ENCODE results near the gene KIAA0513.

Gene KIAA0513

DNA sequence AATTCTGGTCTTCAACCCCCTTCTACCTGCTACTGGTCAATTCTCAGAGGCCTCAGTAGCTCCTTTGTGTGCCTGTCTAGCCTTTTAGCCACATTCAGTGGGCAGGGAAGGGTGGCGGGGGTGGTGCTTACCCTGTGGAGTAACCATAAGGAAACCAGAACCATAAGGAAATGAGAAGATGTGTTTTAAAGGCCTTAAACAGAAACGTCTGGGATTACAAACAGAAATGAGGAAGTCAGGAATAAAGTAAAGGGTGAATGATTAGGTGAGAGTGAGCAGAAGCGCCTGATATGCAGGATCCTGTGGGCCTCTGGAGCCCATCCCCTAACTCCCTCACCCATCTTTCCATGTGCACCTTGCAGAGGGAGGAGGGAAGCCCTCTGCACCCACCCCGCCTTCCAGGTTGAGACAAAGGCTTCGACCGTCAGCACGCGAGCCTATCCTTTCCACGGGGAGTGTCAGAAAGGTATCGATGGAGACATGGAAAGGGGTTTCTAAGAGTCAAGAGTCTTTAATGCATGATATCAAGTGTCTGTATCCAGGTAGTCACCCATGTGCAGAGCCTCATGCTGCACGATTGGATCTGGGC lies 20.4 kb downstream of the KIAA0513 start:
- Histone ChIP-seq H3K4me3 (ENCODE audit: low read depth in 1 of 2, low read length in 2 of 2) (no peak overlapping the region), H3K27ac (ENCODE audit: low read length) (no peak overlapping the region), H3K79me2 (ENCODE audit: insufficient read depth, low read length) (no peaks in the 10 kb centered on the region), H3K27me3 (ENCODE audit: insufficient read depth, low read length, poor library complexity) (no peaks in the 10 kb centered on the region), H3K9ac (ENCODE audit: low read depth, low read length) (no peak overlapping the region), H3K36me3 (ENCODE audit: insufficient read depth, low read length) (no peaks in the 10 kb centered on the region), H4K20me1 (ENCODE audit: insufficient read depth, low read length) (no peaks in the 10 kb centered on the region; the same call in none of the 2 replicates), H3K4me1 (ENCODE audit: insufficient read depth, low read length) (no peaks in the 10 kb centered on the region), H3K4me2 (ENCODE audit: insufficient read depth, low read length) (no peak overlapping the region), H2AFZ (ENCODE audit: low read depth, low read length) (no peak overlapping the region), H3K9me3 (ENCODE audit: insufficient read depth, low read length, severe bottlenecking) (no peaks in the 10 kb centered on the region)
- TF ChIP-seq, protein P1, sequence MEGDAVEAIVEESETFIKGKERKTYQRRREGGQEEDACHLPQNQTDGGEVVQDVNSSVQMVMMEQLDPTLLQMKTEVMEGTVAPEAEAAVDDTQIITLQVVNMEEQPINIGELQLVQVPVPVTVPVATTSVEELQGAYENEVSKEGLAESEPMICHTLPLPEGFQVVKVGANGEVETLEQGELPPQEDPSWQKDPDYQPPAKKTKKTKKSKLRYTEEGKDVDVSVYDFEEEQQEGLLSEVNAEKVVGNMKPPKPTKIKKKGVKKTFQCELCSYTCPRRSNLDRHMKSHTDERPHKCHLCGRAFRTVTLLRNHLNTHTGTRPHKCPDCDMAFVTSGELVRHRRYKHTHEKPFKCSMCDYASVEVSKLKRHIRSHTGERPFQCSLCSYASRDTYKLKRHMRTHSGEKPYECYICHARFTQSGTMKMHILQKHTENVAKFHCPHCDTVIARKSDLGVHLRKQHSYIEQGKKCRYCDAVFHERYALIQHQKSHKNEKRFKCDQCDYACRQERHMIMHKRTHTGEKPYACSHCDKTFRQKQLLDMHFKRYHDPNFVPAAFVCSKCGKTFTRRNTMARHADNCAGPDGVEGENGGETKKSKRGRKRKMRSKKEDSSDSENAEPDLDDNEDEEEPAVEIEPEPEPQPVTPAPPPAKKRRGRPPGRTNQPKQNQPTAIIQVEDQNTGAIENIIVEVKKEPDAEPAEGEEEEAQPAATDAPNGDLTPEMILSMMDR (IDR thresholded peaks at IDR 0.05; ENCODE audit: borderline replicate concordance, extremely low read depth, low read length, poor library complexity, severe bottlenecking) = no peak
- no peak for TF ChIP-seq EZH2 (IDR thresholded peaks at IDR 0.05; ENCODE audit: borderline replicate concordance, low read depth, low read length, severe bottlenecking)
- no peak for ATAC-seq (ENCODE audit: insufficient read depth, low read depth)
- no peak for DNase-seq

DNA sequence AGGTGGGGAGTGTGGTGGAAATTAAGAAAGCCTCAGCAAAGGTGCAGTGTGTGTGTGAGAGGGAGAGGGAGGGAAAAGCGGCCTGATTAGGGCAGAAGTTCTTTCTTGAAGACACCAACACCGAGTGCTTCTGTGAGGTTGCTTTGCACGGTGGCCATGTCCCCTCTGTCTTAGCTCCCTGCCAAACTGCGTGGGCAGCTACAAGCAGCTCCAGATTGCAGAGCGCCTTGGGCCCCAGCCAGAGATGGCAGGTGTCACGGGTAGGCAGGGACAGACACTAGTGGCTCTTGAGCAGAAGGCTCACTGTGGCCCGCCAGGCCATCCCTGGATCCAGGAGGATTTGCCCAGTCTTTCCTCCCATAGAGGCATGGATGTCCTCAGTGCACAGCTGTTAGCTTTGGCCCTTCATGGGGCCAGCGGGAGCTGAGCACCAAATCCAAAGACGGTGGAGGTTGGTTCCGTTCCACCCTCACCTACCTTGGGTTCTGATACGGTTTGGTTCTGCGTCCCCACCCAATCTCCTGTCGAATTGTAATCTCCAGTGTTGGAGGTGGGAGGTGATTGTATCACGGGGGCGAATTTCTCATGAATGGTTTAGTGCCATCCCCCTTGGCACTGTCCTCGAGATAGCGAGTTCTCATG lies 21.4 kb downstream of the KIAA0513 start:
- Histone ChIP-seq H3K36me3 (ENCODE audit: insufficient read depth, low read length) (no peaks in the 10 kb centered on the region), H4K20me1 (ENCODE audit: insufficient read depth, low read length) (no peaks in the 10 kb centered on the region; the same call in none of the 2 replicates), H3K4me3 (ENCODE audit: low read depth in 1 of 2, low read length in 2 of 2) (no peak overlapping the region), H3K9me3 (ENCODE audit: insufficient read depth, low read length, severe bottlenecking) (no peaks in the 10 kb centered on the region), H3K4me2 (ENCODE audit: insufficient read depth, low read length) (no peak overlapping the region), H3K79me2 (ENCODE audit: insufficient read depth, low read length) (no peaks in the 10 kb centered on the region), H3K27ac (ENCODE audit: low read length) (no peak overlapping the region), H3K9ac (ENCODE audit: low read depth, low read length) (no peak overlapping the region), H2AFZ (ENCODE audit: low read depth, low read length) (no peak overlapping the region), H3K4me1 (ENCODE audit: insufficient read depth, low read length) (no peaks in the 10 kb centered on the region), H3K27me3 (ENCODE audit: insufficient read depth, low read length, poor library complexity) (no peaks in the 10 kb centered on the region)
- ATAC-seq (ENCODE audit: insufficient read depth, low read depth) = no peak
- TF ChIP-seq EZH2 (IDR thresholded peaks at IDR 0.05; ENCODE audit: borderline replicate concordance, low read depth, low read length, severe bottlenecking) = no peak
- TF ChIP-seq, protein P1 (IDR thresholded peaks at IDR 0.05; ENCODE audit: borderline replicate concordance, extremely low read depth, low read length, poor library complexity, severe bottlenecking) = no peak
- no peak for DNase-seq

- Histone ChIP-seq H2AFZ (ENCODE audit: low read depth, low read length) (no peak overlapping the region), H3K4me3 (ENCODE audit: low read depth in 1 of 2, low read length in 2 of 2) (no peak overlapping the region), H3K4me1 (ENCODE audit: insufficient read depth, low read length) (peaks cover 4% of the 10 kb centered on the region), H3K4me2 (ENCODE audit: insufficient read depth, low read length) (no peak overlapping the region), H3K9me3 (ENCODE audit: insufficient read depth, low read length, severe bottlenecking) (no peaks in the 10 kb centered on the region), H3K27ac (ENCODE audit: low read length) (no peak overlapping the region), H3K79me2 (ENCODE audit: insufficient read depth, low read length) (no peaks in the 10 kb centered on the region), H4K20me1 (ENCODE audit: insufficient read depth, low read length) (no peaks in the 10 kb centered on the region; the same call in none of the 2 replicates), H3K27me3 (ENCODE audit: insufficient read depth, low read length, poor library complexity) (no peaks in the 10 kb centered on the region), H3K9ac (ENCODE audit: low read depth, low read length) (no peak overlapping the region), H3K36me3 (ENCODE audit: insufficient read depth, low read length) (no peaks in the 10 kb centered on the region)
- ATAC-seq (ENCODE audit: insufficient read depth, low read depth) = no peak
- no peak for DNase-seq
- no peak for TF ChIP-seq EZH2 (IDR thresholded peaks at IDR 0.05; ENCODE audit: borderline replicate concordance, low read depth, low read length, severe bottlenecking)
- TF ChIP-seq, protein P1 (IDR thresholded peaks at IDR 0.05; ENCODE audit: borderline replicate concordance, extremely low read depth, low read length, poor library complexity, severe bottlenecking) = no peak
These were observed 22.2 kb downstream of the KIAA0513 start for GRCh38 chr16:85049706-85050305.

Measured in DND-41 (cell line).